Panc1 (cell line): ENCODE data around the gene MACROD2.

Experiments
- CTCF ChIP-seq: fragments of 450-650 bp; IDR thresholded peaks from 2 replicates; pipeline ENCODE4 v1.5.1; 2017; ENCODE audit warnings: mild to moderate bottlenecking
- POLR2AphosphoS5 ChIP-seq: IDR thresholded peaks from 2 replicates; pipeline ENCODE4 v1.6.1; 2012; ENCODE audit warnings: mild to moderate bottlenecking, low read depth, low read length, moderate library complexity

- no peak for TF ChIP-seq CTCF
- TF ChIP-seq POLR2AphosphoS5 = no peak
Observed at GRCh38 chr20:14413835-14414234, 418.5 kb downstream of the MACROD2 start.
